GM21360 (cell line): Measurements from ENCODE around the gene TNFAIP3.

ENCODE experiments used
- ATAC-seq: cut with Tn5 transposase; IDR thresholded peaks from one replicate; pipeline ENCODE4 v1.9.1; 2021; ENCODE audit warnings: mild to moderate bottlenecking, moderate library complexity; ENCODE audit not compliant: unreplicated experiment

The TNFAIP3 gene

GRCh38 chr6:137862419-137863090 lies 4.5 kb upstream of the TNFAIP3 start:
- no peak for ATAC-seq

- ATAC-seq = no peak
These were observed 3.8 kb upstream of the TNFAIP3 start for GRCh38 chr6:137863091-137863797.

GRCh38 chr6:137864812-137865508 lies 2.1 kb upstream of the TNFAIP3 start:
- no peak for ATAC-seq

- peak; percentile 28 for ATAC-seq
These were observed 702 bp upstream of the TNFAIP3 start for GRCh38 chr6:137866200-137866913.

GRCh38 chr6:137867685-137868509 lies 838 bp downstream of the TNFAIP3 start:
- ATAC-seq = no peak

- ATAC-seq = no peak
These were observed 1.9 kb downstream of the TNFAIP3 start for GRCh38 chr6:137868721-137869548.

GRCh38 chr6:137869549-137870307 lies 2.7 kb downstream of the TNFAIP3 start:
- ATAC-seq = no peak

- ATAC-seq = no peak
These were observed 3.2 kb downstream of the TNFAIP3 start for GRCh38 chr6:137870308-137870644.

GRCh38 chr6:137870744-137871247 lies 3.7 kb downstream of the TNFAIP3 start:
- ATAC-seq = no peak

GRCh38 chr6:137871291-137871690 lies 4.2 kb downstream of the TNFAIP3 start:
- no peak for ATAC-seq

- ATAC-seq = no peak
These were observed 4.9 kb downstream of the TNFAIP3 start for GRCh38 chr6:137871831-137872454.

GRCh38 chr6:137872581-137873115 lies 5.6 kb downstream of the TNFAIP3 start:
- no peak for ATAC-seq

- ATAC-seq = peak; percentile 48
These were observed 6.3 kb downstream of the TNFAIP3 start for GRCh38 chr6:137873273-137873762.

GRCh38 chr6:137874204-137875057 lies 7.4 kb downstream of the TNFAIP3 start:
- ATAC-seq = no peak

GRCh38 chr6:137875058-137875520 lies 8.0 kb downstream of the TNFAIP3 start:
- ATAC-seq = no peak

GRCh38 chr6:137875606-137876005 lies 8.5 kb downstream of the TNFAIP3 start:
- ATAC-seq = no peak

- no peak for ATAC-seq
These were observed 9.5 kb downstream of the TNFAIP3 start for GRCh38 chr6:137876547-137876946.
